Transverse colon (tissue), 4 donors: ENCODE results near the gene UPK3BL2.
"Not testable (repeated sequence)": the region's sequence is repeated elsewhere in the genome, so short reads cannot be mapped to it uniquely, and the experiment has no call there.

Experiments
- CTCF ChIP-seq, 5 experiments: fragments of 200-600 bp in 3 of 5; fragments of 450-650 bp in 2 of 5; sonication (generic) in 3 of 5; IDR thresholded peaks; 1 replicate in 2 of 5; 2 replicates in 3 of 5; pipeline ENCODE4 v1.5.1; 2016 to 2017; ENCODE audit warnings: antibody characterized with exemption in 5 of 5, inconsistent platforms in 3 of 5, mild to moderate bottlenecking in 2 of 5, moderate library complexity in 1 of 5
- POLR2A ChIP-seq: fragments of 450-650 bp; IDR thresholded peaks from one replicate; pipeline ENCODE4 v1.6.1; 2016; ENCODE audit warnings: antibody characterized with exemption, mild to moderate bottlenecking, moderate library complexity
- POLR2AphosphoS5 ChIP-seq, 3 donors: sonication (generic); formaldehyde crosslinking; IDR thresholded peaks; one replicate each; pipeline ENCODE4 v1.6.1; 2016; ENCODE audit warnings: antibody characterized with exemption in 3 of 3

DNA sequence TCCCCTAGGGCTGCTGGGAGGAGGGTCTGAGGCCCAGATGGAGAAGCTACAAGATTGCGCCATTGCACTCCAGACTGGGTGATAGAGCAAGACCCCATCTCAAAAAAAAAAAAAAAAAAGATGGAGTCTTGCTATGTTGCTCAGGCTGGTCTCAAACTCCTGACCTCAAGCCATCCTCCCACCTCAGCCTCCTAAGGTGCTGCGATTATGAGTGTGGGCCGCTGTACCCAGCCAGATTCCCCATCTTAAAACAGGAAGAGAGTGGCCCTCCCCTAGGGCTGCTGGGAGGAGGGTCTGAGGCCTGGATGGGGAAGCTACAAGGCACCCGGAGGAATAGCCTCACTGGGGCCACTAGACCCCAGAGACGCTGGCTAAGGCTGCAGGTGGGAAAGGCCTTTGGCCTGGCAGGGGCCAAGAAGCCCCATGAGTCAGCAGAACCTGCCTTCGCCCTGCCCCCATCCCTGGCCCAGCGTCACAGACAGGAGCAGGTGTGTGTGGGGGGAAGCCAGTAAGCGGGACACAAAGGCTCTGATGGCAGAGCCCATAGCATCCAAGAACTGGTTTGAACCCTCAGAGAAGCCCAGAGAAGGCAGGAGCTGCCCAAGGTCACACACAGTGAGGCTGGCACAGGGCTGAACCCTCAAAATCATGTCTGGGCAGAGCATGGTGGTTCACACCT lies 35.9 kb downstream of the UPK3BL2 start:
- not testable (repeated sequence) for TF ChIP-seq CTCF (IDR thresholded peaks at IDR 0.05); POLR2AphosphoS5 (IDR thresholded peaks at IDR 0.05); POLR2A
